Measurements from ENCODE around the gene SERP1.

Gene SERP1

DNA sequence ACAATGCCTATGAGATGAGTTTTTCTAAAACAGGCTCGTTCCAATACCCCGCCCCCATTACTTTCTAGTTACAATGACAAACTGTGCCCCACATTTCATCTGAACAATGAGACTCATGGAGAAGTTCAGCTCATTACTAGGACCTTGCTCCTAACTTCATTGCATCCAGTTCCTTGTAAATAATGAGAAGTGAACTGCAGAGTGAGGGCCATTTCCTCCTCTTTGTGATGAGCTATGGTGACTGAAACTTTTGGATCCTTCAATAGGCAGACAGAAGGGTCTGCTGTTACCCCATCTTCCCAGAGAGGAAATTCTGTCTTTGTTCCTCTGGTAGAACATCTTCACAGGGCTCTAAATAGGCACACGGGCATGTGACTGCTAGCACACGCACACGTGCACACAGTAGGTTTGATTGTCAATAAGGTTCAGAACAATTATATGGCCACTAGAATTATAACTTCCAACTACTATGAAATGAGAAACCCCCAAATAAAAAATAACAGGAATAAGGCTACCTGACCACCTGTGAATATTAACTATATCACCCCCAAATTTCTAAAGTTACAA lies 51.8 kb downstream of the SERP1 start:
- H3K27ac Mint-ChIP-seq = no peak overlapping the region
- no peaks in the 10 kb centered on the region for H3K4me1 Mint-ChIP-seq (ENCODE audit: low read depth)
- H3K27me3 Mint-ChIP-seq (ENCODE audit: low read depth) = no peaks in the 10 kb centered on the region
- no peak overlapping the region for H3K4me3 Mint-ChIP-seq
- H3K36me3 Mint-ChIP-seq (ENCODE audit: low read depth) = no peaks in the 10 kb centered on the region
- H3K9me3 Mint-ChIP-seq = no peaks in the 10 kb centered on the region
- DNase-seq (ENCODE audit: low spot score) = no peak
